ENCODE results near the gene DNAH3.
"Not testable (repeated sequence)": the region's sequence is repeated elsewhere in the genome, so short reads cannot be mapped to it uniquely, and the experiment has no call there.

DNAH3 gene

GRCh38 chr16:20946015-20946629 is 204.5 kb downstream of the DNAH3 start:
- H4K20me1 ChIP-seq (ENCODE audit: insufficient read depth) = no peaks in the 10 kb centered on the region
- no peaks in the 10 kb centered on the region for H3K79me2 ChIP-seq (ENCODE audit: insufficient read depth, low read depth)
- no peak overlapping the region for H3K9ac ChIP-seq
- no peaks in the 10 kb centered on the region for H3K4me1 ChIP-seq (ENCODE audit: low read depth, poor library complexity, severe bottlenecking)
- no peak overlapping the region for H2AFZ ChIP-seq (ENCODE audit: low read depth)
- H3K4me3 ChIP-seq (IDR thresholded peaks at IDR 0.05; ENCODE audit: insufficient read depth, low read depth, low read length) = no peak overlapping the region
- H3K27ac ChIP-seq = no peak overlapping the region
- H3K4me2 ChIP-seq = no peak overlapping the region
- no peaks in the 10 kb centered on the region for H3K27me3 ChIP-seq (ENCODE audit: insufficient read depth, low read depth)
- no peaks in the 10 kb centered on the region for H3K36me3 ChIP-seq (ENCODE audit: insufficient read depth)
- no peak for TF ChIP-seq CTCF (conservative IDR thresholded peaks at IDR 0.05; ENCODE audit: low read depth, low read length)

GRCh38 chr16:20945575-20945875 is 205.1 kb downstream of the DNAH3 start:
- H3K27me3 ChIP-seq (ENCODE audit: insufficient read depth, low read depth); H3K79me2 ChIP-seq (ENCODE audit: insufficient read depth, low read depth); H3K9ac ChIP-seq; H3K4me2 ChIP-seq; H3K4me3 ChIP-seq (IDR thresholded peaks at IDR 0.05; ENCODE audit: insufficient read depth, low read depth, low read length); H3K27ac ChIP-seq; H3K36me3 ChIP-seq (ENCODE audit: insufficient read depth); H4K20me1 ChIP-seq (ENCODE audit: insufficient read depth); H2AFZ ChIP-seq (ENCODE audit: low read depth); H3K4me1 ChIP-seq (ENCODE audit: low read depth, poor library complexity, severe bottlenecking): not testable (repeated sequence)

GRCh38 chr16:20944861-20945574 is 205.6 kb downstream of the DNAH3 start:
- TF ChIP-seq CTCF (conservative IDR thresholded peaks at IDR 0.05; ENCODE audit: low read depth, low read length) = no peak
- no peak overlapping the region for H3K4me2 ChIP-seq
- no peaks in the 10 kb centered on the region for H3K27me3 ChIP-seq (ENCODE audit: insufficient read depth, low read depth)
- no peak overlapping the region for H3K27ac ChIP-seq
- H2AFZ ChIP-seq (ENCODE audit: low read depth) = no peak overlapping the region
- no peaks in the 10 kb centered on the region for H3K36me3 ChIP-seq (ENCODE audit: insufficient read depth)
- no peaks in the 10 kb centered on the region for H3K79me2 ChIP-seq (ENCODE audit: insufficient read depth, low read depth)
- H3K4me1 ChIP-seq (ENCODE audit: low read depth, poor library complexity, severe bottlenecking) = no peaks in the 10 kb centered on the region
- no peak overlapping the region for H3K9ac ChIP-seq
- no peak overlapping the region for H3K4me3 ChIP-seq (IDR thresholded peaks at IDR 0.05; ENCODE audit: insufficient read depth, low read depth, low read length)
- no peaks in the 10 kb centered on the region for H4K20me1 ChIP-seq (ENCODE audit: insufficient read depth)

- no peak overlapping the region for H3K4me3 ChIP-seq (IDR thresholded peaks at IDR 0.05; ENCODE audit: insufficient read depth, low read depth, low read length)
- H4K20me1 ChIP-seq (ENCODE audit: insufficient read depth) = no peaks in the 10 kb centered on the region
- no peaks in the 10 kb centered on the region for H3K79me2 ChIP-seq (ENCODE audit: insufficient read depth, low read depth)
- TF ChIP-seq CTCF (conservative IDR thresholded peaks at IDR 0.05; ENCODE audit: low read depth, low read length) = no peak
- no peaks in the 10 kb centered on the region for H3K36me3 ChIP-seq (ENCODE audit: insufficient read depth)
- H3K4me1 ChIP-seq (ENCODE audit: low read depth, poor library complexity, severe bottlenecking) = no peaks in the 10 kb centered on the region
- H3K27me3 ChIP-seq (ENCODE audit: insufficient read depth, low read depth) = no peaks in the 10 kb centered on the region
- H3K4me2 ChIP-seq = no peak overlapping the region
- no peak overlapping the region for H3K27ac ChIP-seq
- H3K9ac ChIP-seq = no peak overlapping the region
- H2AFZ ChIP-seq (ENCODE audit: low read depth) = no peak overlapping the region
Observed at GRCh38 chr16:20942256-20942655, 208.4 kb downstream of the DNAH3 start.

- no peaks in the 10 kb centered on the region for H3K27me3 ChIP-seq (ENCODE audit: insufficient read depth, low read depth)
- no peaks in the 10 kb centered on the region for H3K79me2 ChIP-seq (ENCODE audit: insufficient read depth, low read depth)
- H3K27ac ChIP-seq = no peak overlapping the region
- H3K4me1 ChIP-seq (ENCODE audit: low read depth, poor library complexity, severe bottlenecking) = no peaks in the 10 kb centered on the region
- H3K9ac ChIP-seq = no peak overlapping the region
- H3K4me3 ChIP-seq (IDR thresholded peaks at IDR 0.05; ENCODE audit: insufficient read depth, low read depth, low read length) = no peak overlapping the region
- H3K36me3 ChIP-seq (ENCODE audit: insufficient read depth) = no peaks in the 10 kb centered on the region
- H2AFZ ChIP-seq (ENCODE audit: low read depth) = no peak overlapping the region
- TF ChIP-seq CTCF (conservative IDR thresholded peaks at IDR 0.05; ENCODE audit: low read depth, low read length) = no peak
- no peak overlapping the region for H3K4me2 ChIP-seq
- no peaks in the 10 kb centered on the region for H4K20me1 ChIP-seq (ENCODE audit: insufficient read depth)
Observed at GRCh38 chr16:20941636-20941926, 209.1 kb downstream of the DNAH3 start.
